HepG2 (cell line): ENCODE results near the gene FBF1. TPM values are rescaled to one million over a fixed set of nuclear protein-coding genes. Genes with fewer than 3 reads are reported as not detected.

Source experiments
- EP300 ChIP-seq, 3 experiments: sonication (generic) in 1 of 3; formaldehyde crosslinking in 1 of 3; IDR thresholded peaks; 2 replicates each; pipeline versions ENCODE4 v1.5.1 to v1.6.1; 2011 to 2020; ENCODE audit warnings: low read depth in 2 of 3, low read length in 2 of 3, borderline replicate concordance in 1 of 3, improper control_type of control experiment in 1 of 3, mild to moderate bottlenecking in 1 of 3, missing genetic modification reagents in 1 of 3, moderate library complexity in 1 of 3
- GRHL1 ChIP-seq: sonication (generic); formaldehyde crosslinking; conservative IDR thresholded peaks from 2 replicates; pipeline ENCODE4 v1.8.0; 2022; ENCODE audit warnings: missing genetic modification reagents
- HOMEZ ChIP-seq: IDR thresholded peaks from 2 replicates; pipeline ENCODE4 v1.6.1; 2016; ENCODE audit warnings: low read depth
- KAT8 ChIP-seq: IDR thresholded peaks from 2 replicates; pipeline ENCODE4 v1.6.1; 2016; ENCODE audit warnings: missing genetic modification reagents, missing compliant biosample characterization
- MED1 ChIP-seq: sonication (generic); formaldehyde crosslinking; IDR thresholded peaks from 2 replicates; pipeline ENCODE4 v1.4.0; 2020; ENCODE audit warnings: missing genetic modification reagents
- SAFB2 ChIP-seq: sonication (generic); formaldehyde crosslinking; IDR thresholded peaks from 2 replicates; pipeline ENCODE4 v1.5.1; 2020; ENCODE audit warnings: missing genetic modification reagents, low read depth, mild to moderate bottlenecking, borderline replicate concordance
- ZMAT3 ChIP-seq: sonication (generic); formaldehyde crosslinking; conservative IDR thresholded peaks from 2 replicates; pipeline ENCODE4 v1.7.0; 2021; ENCODE audit warnings: missing genetic modification reagents
- ZNF121 ChIP-seq: sonication (generic); formaldehyde crosslinking; IDR thresholded peaks from 2 replicates; pipeline ENCODE4 v1.5.0; 2020; ENCODE audit warnings: mild to moderate bottlenecking, missing genetic modification reagents
- ZNF207 ChIP-seq: fragments of 450-650 bp; IDR thresholded peaks from 2 replicates; pipeline ENCODE4 v1.6.1; 2016; ENCODE audit warnings: antibody characterized with exemption, borderline replicate concordance
- ZNF280B ChIP-seq: sonication (generic); formaldehyde crosslinking; IDR thresholded peaks from 2 replicates; pipeline ENCODE4 v1.5.0; 2020; ENCODE audit warnings: missing genetic modification reagents, mild to moderate bottlenecking, borderline replicate concordance
- ZNF574 ChIP-seq: sonication (generic); formaldehyde crosslinking; IDR thresholded peaks from 2 replicates; pipeline ENCODE4 v1.4.0; 2020; ENCODE audit warnings: missing genetic modification reagents
- ZNF629 ChIP-seq: sonication (generic); formaldehyde crosslinking; conservative IDR thresholded peaks from 2 replicates; pipeline ENCODE4 v1.5.0; 2020; ENCODE audit warnings: missing genetic modification reagents
- ZXDC ChIP-seq: sonication (generic); formaldehyde crosslinking; IDR thresholded peaks from 2 replicates; pipeline ENCODE4 v1.5.0; 2020; ENCODE audit warnings: mild to moderate bottlenecking, missing genetic modification reagents
- polyA plus RNA-seq, 8 experiments: library from polyadenylated mRNA; depleted of rRNA in 3 of 8; stranded (reverse) in 7 of 8; unstranded in 1 of 8; fragments of >200 nt; fragmentation: Illumina TruSeq in 4 of 8; extraction: Trizol in 4 of 8; gene quantifications; 2 replicates each; pipeline versions ENCODE4 v1.2.1 to v1.2.3, GENCODE V29; 2011 to 2016; ENCODE audit warnings: low read depth in 4 of 8, missing spikeins in 1 of 8, mixed read lengths in 1 of 8; ENCODE audit not compliant: insufficient read depth in 1 of 8
- total RNA-seq, 5 experiments: library from RNA; depleted of rRNA; stranded (reverse); fragments of >200 nt; fragmentation: Illumina TruSeq; extraction: Trizol; gene quantifications; 2 replicates each; pipeline ENCODE4 v1.2.3, GENCODE V29; 2016; ENCODE audit warnings: low read depth in 1 of 5
- TF ChIP-seq, protein P1 (sequence below): sonication (generic); formaldehyde crosslinking; conservative IDR thresholded peaks from 2 replicates; pipeline ENCODE4 v1.4.0; 2020; ENCODE audit warnings: missing genetic modification reagents

The FBF1 gene
- total and polyA plus RNA-seq, 2 of the 13 experiments (the other 11 are each of a cell fraction or from before 2014, with no cell fraction given) = 2.4 to 8.1 TPM

GRCh38 chr17:75872434-75873351, 68.1 kb downstream of the FBF1 start (continued):
- TF ChIP-seq SAFB2 (CRISPR knock-in tag) (peak; percentile 93), ZNF629 (peak; percentile 93), ZNF121 (CRISPR knock-in tag) (peak; percentile 82; the same call in 1 of the 2 replicates), ZXDC (CRISPR knock-in tag) (peak; percentile 84; the same call in 1 of the 2 replicates), ZMAT3 (CRISPR knock-in tag) (peak; percentile 88), ZNF574 (CRISPR knock-in tag) (peak; percentile 92), GRHL1 (CRISPR knock-in tag) (no peak), ZNF280B (CRISPR knock-in tag) (peak; percentile 69), EP300 (IDR thresholded peaks at IDR 0.05; ENCODE audit: low read depth in 2 of 2, low read length in 2 of 2) (peak; percentile 81 to 87; a peak in 3 of 4 replicates), EP300 (CRISPR knock-in tag; IDR thresholded peaks at IDR 0.05; ENCODE audit: borderline replicate concordance) (peak; percentile 82), ZNF207 (no peak), MED1 (peak; percentile 97), KAT8 (CRISPR knock-in tag) (peak; percentile 89), HOMEZ (CRISPR knock-in tag) (no peak)
- TF ChIP-seq, protein P1, sequence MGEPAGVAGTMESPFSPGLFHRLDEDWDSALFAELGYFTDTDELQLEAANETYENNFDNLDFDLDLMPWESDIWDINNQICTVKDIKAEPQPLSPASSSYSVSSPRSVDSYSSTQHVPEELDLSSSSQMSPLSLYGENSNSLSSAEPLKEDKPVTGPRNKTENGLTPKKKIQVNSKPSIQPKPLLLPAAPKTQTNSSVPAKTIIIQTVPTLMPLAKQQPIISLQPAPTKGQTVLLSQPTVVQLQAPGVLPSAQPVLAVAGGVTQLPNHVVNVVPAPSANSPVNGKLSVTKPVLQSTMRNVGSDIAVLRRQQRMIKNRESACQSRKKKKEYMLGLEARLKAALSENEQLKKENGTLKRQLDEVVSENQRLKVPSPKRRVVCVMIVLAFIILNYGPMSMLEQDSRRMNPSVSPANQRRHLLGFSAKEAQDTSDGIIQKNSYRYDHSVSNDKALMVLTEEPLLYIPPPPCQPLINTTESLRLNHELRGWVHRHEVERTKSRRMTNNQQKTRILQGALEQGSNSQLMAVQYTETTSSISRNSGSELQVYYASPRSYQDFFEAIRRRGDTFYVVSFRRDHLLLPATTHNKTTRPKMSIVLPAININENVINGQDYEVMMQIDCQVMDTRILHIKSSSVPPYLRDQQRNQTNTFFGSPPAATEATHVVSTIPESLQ (CRISPR knock-in tag) = no peak
